Tibial nerve (tissue), 3 donors: ENCODE data around the gene SRPK1.

Experiments used
- POLR2A ChIP-seq, 2 donors: fragments of 450-650 bp; IDR thresholded peaks; one replicate each; pipeline ENCODE4 v1.6.1; 2017; ENCODE audit warnings: antibody characterized with exemption in 2 of 2, mild to moderate bottlenecking in 2 of 2, moderate library complexity in 2 of 2
- TF ChIP-seq, protein P1 (sequence below), 5 experiments: fragments of 200-600 bp in 3 of 5; fragments of 450-650 bp in 2 of 5; sonication (generic) in 3 of 5; IDR thresholded peaks; one replicate each; pipeline ENCODE4 v1.5.1; 2016 to 2019; ENCODE audit warnings: antibody characterized with exemption in 5 of 5, mild to moderate bottlenecking in 3 of 5, moderate library complexity in 2 of 5

- TF ChIP-seq, protein P1, sequence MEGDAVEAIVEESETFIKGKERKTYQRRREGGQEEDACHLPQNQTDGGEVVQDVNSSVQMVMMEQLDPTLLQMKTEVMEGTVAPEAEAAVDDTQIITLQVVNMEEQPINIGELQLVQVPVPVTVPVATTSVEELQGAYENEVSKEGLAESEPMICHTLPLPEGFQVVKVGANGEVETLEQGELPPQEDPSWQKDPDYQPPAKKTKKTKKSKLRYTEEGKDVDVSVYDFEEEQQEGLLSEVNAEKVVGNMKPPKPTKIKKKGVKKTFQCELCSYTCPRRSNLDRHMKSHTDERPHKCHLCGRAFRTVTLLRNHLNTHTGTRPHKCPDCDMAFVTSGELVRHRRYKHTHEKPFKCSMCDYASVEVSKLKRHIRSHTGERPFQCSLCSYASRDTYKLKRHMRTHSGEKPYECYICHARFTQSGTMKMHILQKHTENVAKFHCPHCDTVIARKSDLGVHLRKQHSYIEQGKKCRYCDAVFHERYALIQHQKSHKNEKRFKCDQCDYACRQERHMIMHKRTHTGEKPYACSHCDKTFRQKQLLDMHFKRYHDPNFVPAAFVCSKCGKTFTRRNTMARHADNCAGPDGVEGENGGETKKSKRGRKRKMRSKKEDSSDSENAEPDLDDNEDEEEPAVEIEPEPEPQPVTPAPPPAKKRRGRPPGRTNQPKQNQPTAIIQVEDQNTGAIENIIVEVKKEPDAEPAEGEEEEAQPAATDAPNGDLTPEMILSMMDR (IDR thresholded peaks at IDR 0.05) = no peak
- no peak for TF ChIP-seq POLR2A (IDR thresholded peaks at IDR 0.05)
Measured at GRCh38 chr6:35916056-35916455, 4.8 kb downstream of the SRPK1 start.
